ENCODE measurements around the gene TTI1. TPM values are rescaled to one million over a fixed set of nuclear protein-coding genes. Genes with fewer than 3 reads are reported as not detected.

The TTI1 gene
- total RNA-seq, 1 donor from 2014 or later = 52.1 TPM

- Histone ChIP-seq H3K36me3 (no peaks in the 10 kb centered on the region), H3K4me3 (no peak overlapping the region), H3K4me2 (no peak overlapping the region), H3K79me2 (ENCODE audit: low read depth) (no peaks in the 10 kb centered on the region), H3K4me1 (no peaks in the 10 kb centered on the region), H3K27me3 (no peaks in the 10 kb centered on the region), H2AFZ (replicated peaks) (no peak overlapping the region), H4K20me1 (ENCODE audit: low read depth) (no peaks in the 10 kb centered on the region), H3K9ac (no peak overlapping the region), H3F3A (ENCODE audit: low read depth) (no peaks in the 10 kb centered on the region), H3K27ac (no peak overlapping the region), H3K9me3 (ENCODE audit: low read depth) (no peaks in the 10 kb centered on the region)
- no peak for TF ChIP-seq EZH2phosphoT487 (IDR thresholded peaks at IDR 0.05)
- TF ChIP-seq EZH2 (IDR thresholded peaks at IDR 0.05) = no peak
- TF ChIP-seq, protein P1, sequence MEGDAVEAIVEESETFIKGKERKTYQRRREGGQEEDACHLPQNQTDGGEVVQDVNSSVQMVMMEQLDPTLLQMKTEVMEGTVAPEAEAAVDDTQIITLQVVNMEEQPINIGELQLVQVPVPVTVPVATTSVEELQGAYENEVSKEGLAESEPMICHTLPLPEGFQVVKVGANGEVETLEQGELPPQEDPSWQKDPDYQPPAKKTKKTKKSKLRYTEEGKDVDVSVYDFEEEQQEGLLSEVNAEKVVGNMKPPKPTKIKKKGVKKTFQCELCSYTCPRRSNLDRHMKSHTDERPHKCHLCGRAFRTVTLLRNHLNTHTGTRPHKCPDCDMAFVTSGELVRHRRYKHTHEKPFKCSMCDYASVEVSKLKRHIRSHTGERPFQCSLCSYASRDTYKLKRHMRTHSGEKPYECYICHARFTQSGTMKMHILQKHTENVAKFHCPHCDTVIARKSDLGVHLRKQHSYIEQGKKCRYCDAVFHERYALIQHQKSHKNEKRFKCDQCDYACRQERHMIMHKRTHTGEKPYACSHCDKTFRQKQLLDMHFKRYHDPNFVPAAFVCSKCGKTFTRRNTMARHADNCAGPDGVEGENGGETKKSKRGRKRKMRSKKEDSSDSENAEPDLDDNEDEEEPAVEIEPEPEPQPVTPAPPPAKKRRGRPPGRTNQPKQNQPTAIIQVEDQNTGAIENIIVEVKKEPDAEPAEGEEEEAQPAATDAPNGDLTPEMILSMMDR (IDR thresholded peaks at IDR 0.05) = no peak
- peaks cover 2% of the 10 kb centered on the region for H3K9me3 Mint-ChIP-seq
- no peak overlapping the region for H3K4me3 Mint-ChIP-seq
- no peak for DNase-seq (ENCODE audit: low spot score)
- H3K36me3 Mint-ChIP-seq = peaks cover 55% of the 10 kb centered on the region
- H3K27ac Mint-ChIP-seq = no peak overlapping the region
- no peaks in the 10 kb centered on the region for H3K27me3 Mint-ChIP-seq (ENCODE audit: insufficient read depth, low read depth)
- H3K4me1 Mint-ChIP-seq = no peaks in the 10 kb centered on the region
Observed at GRCh38 chr20:38066969-38067716, 33.9 kb upstream of the TTI1 start.

DNA sequence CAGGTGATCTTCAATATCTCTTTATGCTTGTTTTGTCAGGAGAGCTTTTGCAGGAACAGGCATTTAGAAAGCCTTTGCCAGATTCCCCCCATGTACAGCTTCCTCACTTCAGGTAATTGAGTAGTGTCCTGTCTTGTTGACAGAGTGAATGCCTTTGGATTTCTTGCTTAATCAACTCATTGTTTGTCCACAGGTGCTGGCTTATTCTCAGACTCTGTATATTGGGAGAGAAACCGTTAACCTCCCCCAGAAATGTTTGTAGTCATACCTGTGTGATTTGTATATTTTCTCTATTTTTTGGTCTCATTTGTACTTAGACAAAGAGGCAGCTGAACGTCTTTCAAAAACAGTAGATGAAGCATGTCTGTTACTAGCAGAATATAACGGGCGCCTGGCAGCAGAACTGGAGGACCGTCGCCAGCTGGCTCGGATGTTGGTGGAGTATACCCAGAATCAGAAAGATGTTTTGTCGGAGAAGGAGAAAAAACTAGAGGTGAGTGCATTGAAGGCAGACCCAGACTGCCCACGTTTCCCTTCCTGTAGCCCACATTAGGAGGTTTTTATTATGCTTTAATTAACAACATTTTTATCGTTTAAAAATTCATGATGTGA lies 32.6 kb upstream of the TTI1 start:
- peaks cover 1% of the 10 kb centered on the region for H3K9me3 Mint-ChIP-seq
- no peaks in the 10 kb centered on the region for H3F3A ChIP-seq (ENCODE audit: low read depth)
- no peaks in the 10 kb centered on the region for H3K79me2 ChIP-seq (ENCODE audit: low read depth)
- H3K4me1 Mint-ChIP-seq = no peaks in the 10 kb centered on the region
- no peak overlapping the region for H3K4me3 Mint-ChIP-seq
- no peak overlapping the region for H3K4me2 ChIP-seq
- H3K4me3 ChIP-seq = no peak overlapping the region
- no peaks in the 10 kb centered on the region for H3K27me3 ChIP-seq
- no peak overlapping the region for H3K9ac ChIP-seq
- no peaks in the 10 kb centered on the region for H3K36me3 ChIP-seq
- peaks cover 43% of the 10 kb centered on the region for H3K36me3 Mint-ChIP-seq
- H3K9me3 ChIP-seq (ENCODE audit: low read depth) = no peaks in the 10 kb centered on the region
- H3K27ac Mint-ChIP-seq = no peak overlapping the region
- no peaks in the 10 kb centered on the region for H3K27me3 Mint-ChIP-seq (ENCODE audit: insufficient read depth, low read depth)
- no peak overlapping the region for H2AFZ ChIP-seq (replicated peaks)
- no peak for DNase-seq (ENCODE audit: low spot score)
- no peak overlapping the region for H3K27ac ChIP-seq
- H4K20me1 ChIP-seq (ENCODE audit: low read depth) = no peaks in the 10 kb centered on the region
- H3K4me1 ChIP-seq = no peaks in the 10 kb centered on the region
- TF ChIP-seq, protein P1 (IDR thresholded peaks at IDR 0.05) = no peak
- TF ChIP-seq EZH2phosphoT487 (IDR thresholded peaks at IDR 0.05) (no peak), EZH2 (IDR thresholded peaks at IDR 0.05) (no peak)

GRCh38 chr20:38063911-38064530 lies 30.8 kb upstream of the TTI1 start:
- Histone ChIP-seq H3K4me3 (no peak overlapping the region), H3K4me2 (no peak overlapping the region), H3F3A (ENCODE audit: low read depth) (no peaks in the 10 kb centered on the region), H3K27ac (no peak overlapping the region), H3K9ac (no peak overlapping the region), H3K4me1 (no peaks in the 10 kb centered on the region), H3K9me3 (ENCODE audit: low read depth) (no peaks in the 10 kb centered on the region), H2AFZ (replicated peaks) (no peak overlapping the region), H3K27me3 (no peaks in the 10 kb centered on the region), H3K36me3 (peaks cover 6% of the 10 kb centered on the region), H3K79me2 (ENCODE audit: low read depth) (no peaks in the 10 kb centered on the region), H4K20me1 (ENCODE audit: low read depth) (no peaks in the 10 kb centered on the region)
- Mint-ChIP-seq H3K36me3 (peaks cover 45% of the 10 kb centered on the region), H3K27ac (no peak overlapping the region), H3K4me3 (no peak overlapping the region), H3K4me1 (no peaks in the 10 kb centered on the region), H3K27me3 (ENCODE audit: insufficient read depth, low read depth) (no peaks in the 10 kb centered on the region), H3K9me3 (no peaks in the 10 kb centered on the region)
- DNase-seq (ENCODE audit: low spot score) = no peak
- TF ChIP-seq, protein P1 (IDR thresholded peaks at IDR 0.05) = no peak
- TF ChIP-seq EZH2 (IDR thresholded peaks at IDR 0.05) = no peak
- TF ChIP-seq EZH2phosphoT487 (IDR thresholded peaks at IDR 0.05) = no peak

All from neural progenitor cell (in vitro differentiated cells).